HT-29 (cell line): ENCODE results near the gene WDR7. TPM values are rescaled to one million over a fixed set of nuclear protein-coding genes. Genes with fewer than 3 reads are reported as not detected.

ENCODE experiments used
- DNase-seq: peaks from one replicate; pipeline ENCODE4 v3.0.0-alpha.2; 2015; ENCODE audit warnings: low spot score
- total RNA-seq: library from RNA; depleted of rRNA; stranded (reverse); fragments of >200 nt; shearing (Covaris generic); gene quantifications from 2 replicates; pipeline ENCODE4 v1.2.3, GENCODE V29; 2014

The WDR7 gene
- total RNA-seq, 1 experiment from 2014 or later = 3.8 TPM

DNA sequence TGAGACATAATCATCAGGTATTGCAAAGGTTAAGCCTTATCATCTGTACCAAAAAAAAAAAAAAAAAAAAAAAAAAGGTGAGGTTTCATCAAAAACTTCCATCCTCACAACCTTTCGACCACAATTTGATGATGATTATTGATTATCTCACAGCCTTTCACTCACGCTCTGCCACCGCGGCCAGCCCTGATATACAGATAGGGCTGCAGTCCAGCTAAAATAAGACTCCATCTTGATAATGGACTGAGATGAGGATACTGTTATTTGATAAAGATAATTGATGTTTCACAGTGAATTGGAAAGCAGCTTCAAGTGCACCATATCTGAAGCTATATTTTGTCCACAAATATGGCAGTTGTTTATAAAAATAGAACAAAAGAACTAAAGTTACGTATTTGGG, 336.1 kb downstream of the WDR7 start:
- DNase-seq = no peak

DNA sequence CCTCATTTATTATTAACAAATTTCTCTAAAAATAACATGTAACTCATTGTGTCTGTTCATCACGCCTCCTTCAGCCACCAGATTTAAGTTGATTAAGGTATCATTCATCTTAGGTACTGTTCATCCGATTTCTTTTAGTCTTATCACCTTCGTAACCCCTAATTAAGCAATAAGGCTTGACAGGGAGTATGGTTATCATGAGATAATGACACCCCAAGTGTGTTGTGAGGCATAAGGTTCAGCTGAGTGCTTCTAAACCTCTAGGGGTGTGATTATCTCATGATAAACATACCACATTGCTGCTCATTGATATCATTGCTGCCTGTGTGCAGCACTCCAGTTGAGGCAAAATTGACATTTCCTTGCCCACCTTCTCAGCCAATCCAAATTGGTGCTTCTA, 336.9 kb downstream of the WDR7 start:
- no peak for DNase-seq

DNA sequence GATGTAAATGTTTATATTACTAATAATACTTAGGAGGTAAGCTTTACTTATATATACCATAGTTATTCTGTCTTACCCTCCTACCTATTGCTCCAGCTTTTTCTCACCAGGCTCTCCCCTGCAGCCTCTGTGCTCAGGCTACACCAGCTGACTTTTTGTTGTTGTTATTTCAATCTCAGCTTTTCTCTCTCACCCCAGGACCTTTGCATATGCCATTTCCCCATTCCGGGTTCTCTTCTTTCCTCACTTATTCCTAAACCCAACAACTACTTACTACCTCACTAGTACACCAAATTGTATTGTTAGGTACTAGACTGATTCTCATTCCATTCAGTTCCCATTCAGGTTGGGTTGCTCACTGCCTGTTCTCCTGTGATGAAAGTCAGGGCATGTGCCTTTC, 339.5 kb downstream of the WDR7 start:
- DNase-seq = no peak

DNA sequence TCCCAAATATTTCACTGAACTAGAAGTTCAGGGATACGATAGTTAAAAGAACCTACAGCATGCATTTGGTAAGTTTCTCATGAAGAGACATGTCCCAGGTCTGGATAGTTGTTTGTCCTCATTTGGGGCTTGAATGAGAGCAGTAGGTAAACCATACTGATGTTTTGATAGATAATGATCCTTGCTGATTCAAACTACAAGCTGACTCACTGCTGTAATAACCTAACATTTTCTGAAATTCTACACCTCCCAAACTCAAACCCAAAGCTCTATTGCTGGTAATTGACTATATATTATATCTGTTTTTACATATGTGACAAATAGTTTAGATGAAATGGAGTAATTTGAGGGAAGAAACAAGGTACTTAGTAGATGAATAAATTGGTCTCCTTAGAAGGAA, 341.6 kb downstream of the WDR7 start:
- no peak for DNase-seq

- DNase-seq = no peak
Measured at GRCh38 chr18:56995579-56996188, 344.5 kb downstream of the WDR7 start.

- DNase-seq = no peak
Measured at GRCh38 chr18:56997200-56997599, 346.0 kb downstream of the WDR7 start.

GRCh38 chr18:56999823-57000222, 348.7 kb downstream of the WDR7 start:
- no peak for DNase-seq

DNA sequence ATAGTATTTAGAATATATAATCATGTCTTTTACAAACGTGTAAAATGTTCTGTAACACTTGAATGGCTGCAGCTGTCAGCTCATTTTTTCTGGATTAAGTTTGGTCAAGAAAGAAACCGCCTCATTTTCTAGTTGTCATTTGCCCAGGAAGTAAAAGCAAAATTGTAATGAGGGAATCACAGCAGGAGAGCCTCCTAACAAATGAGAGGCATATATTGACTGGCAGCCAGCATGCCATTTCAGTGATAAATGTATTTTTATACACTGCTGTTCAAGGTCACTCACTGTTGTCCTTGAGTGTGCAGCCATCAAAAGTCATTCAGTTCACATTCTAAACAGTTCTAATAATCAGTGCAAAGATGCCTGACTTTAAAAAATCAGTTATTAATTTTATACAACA, 351.5 kb downstream of the WDR7 start:
- DNase-seq = no peak

DNA sequence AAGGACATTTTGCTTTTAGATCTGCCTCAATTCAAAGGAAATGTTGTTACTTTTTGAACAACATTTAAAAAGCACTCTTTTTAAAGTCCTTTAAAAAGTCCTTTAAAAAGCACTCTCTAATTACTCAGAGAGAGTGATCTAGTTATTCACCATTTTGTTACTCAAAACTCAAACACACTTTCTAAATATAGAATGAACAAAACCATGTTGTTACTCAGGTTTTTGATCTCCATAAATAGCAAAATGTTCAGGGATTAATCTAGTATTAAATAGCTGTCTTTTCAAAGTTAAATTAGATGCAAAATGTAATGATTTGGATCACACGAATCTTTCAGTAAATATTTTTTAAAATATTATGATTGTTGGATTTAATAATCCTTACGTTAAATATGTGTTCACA, 352.2 kb downstream of the WDR7 start:
- no peak for DNase-seq

- DNase-seq = peak; percentile 73
Measured at GRCh38 chr18:57004366-57005121, 353.4 kb downstream of the WDR7 start.

DNA sequence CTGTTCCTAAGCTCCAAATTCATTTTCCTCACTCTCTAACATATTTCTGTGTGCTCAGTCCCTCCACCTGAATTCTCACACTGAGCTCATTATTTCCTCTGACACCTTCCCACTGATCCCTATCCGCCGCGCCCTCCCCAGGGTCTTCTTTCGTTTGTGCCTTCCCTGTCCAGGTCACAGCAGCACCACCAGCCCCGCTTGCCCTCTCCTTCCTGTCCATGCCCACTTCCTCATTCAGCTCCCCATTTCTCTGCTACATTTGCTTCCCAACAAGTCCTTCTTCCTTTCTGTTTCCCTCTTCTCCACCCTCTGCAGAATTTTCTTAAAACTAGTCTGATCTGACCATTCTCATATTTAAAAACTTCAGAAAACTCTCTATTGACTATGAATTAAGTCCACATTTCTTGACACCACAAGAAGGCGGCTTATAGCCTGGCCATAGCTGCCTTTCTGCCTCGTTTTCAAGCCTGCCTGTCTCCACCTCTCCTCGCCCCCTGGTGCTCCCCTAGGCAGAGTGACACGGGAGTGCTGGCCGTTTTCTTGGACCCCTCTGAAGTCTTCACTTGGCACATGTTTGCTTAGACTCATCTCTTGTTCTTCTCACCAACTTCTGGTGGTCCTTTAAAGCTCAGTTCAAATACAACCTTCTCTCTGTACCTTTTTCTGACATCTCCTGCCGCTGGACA, 357.0 kb downstream of the WDR7 start:
- no peak for DNase-seq

GRCh38 chr18:57009844-57010243, 358.7 kb downstream of the WDR7 start:
- DNase-seq = no peak

DNA sequence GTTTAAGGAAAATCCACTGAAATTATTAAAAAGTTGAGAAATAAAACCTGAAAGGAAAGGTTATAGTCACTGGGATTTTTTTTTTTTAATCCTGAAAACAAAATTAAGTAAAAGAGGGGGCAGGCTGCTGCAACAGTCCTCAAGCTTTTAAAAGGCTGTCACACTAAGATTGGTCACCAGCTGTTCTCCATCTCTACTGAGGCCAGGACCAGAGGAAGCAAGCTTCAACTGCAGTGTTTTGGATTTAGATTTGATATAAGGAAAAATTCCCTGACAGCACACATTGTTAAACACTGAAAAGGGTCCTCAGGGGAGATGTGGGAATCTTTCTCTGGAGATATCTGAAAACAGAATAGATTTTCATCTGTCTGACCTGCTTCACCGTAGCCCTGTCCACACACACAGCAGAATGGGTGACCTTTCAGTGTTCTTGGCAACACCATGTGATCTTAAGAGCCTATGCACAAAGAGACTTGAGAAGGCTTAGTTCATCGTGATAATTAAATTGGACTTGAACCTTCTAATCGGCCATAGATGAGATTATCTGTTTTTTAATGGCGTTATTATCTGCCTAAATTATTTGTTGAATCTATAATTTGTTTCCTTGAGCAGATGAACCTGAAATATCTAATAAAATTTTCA, 363.7 kb downstream of the WDR7 start:
- no peak for DNase-seq

- DNase-seq = no peak
Measured at GRCh38 chr18:57015451-57015850, 364.3 kb downstream of the WDR7 start.

DNA sequence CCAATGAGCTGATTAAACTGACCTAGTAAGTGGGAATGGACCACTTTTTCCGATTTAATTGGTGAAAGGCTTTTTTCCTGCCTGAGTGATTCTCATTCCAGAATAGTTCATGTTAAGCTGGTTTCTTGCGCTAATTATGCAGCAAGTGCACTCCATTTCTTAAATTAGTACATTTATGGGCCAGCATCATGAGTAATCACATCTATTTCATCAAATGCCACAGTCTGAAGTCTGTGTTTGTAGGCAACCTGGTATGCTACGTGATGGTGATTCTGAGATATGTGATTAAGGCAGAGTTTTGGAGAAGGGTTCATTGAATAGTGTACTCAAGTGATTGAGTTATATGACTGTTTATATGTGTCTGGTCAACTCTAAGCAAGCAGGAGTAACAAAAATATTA, 367.7 kb downstream of the WDR7 start:
- no peak for DNase-seq

- DNase-seq = no peak
Measured at GRCh38 chr18:57022716-57023115, 371.6 kb downstream of the WDR7 start.

- no peak for DNase-seq
Measured at GRCh38 chr18:57023275-57023882, 372.2 kb downstream of the WDR7 start.

- no peak for DNase-seq
Measured at GRCh38 chr18:57025540-57025939, 374.4 kb downstream of the WDR7 start.

- DNase-seq = no peak
Measured at GRCh38 chr18:57026316-57026715, 375.2 kb downstream of the WDR7 start.

- DNase-seq = no peak
Measured at GRCh38 chr18:57027190-57027708, 376.1 kb downstream of the WDR7 start.

GRCh38 chr18:57029761-57030160, 378.6 kb downstream of the WDR7 start:
- no peak for DNase-seq

GRCh38 chr18:57030417-57030816, 379.3 kb downstream of the WDR7 start:
- DNase-seq = no peak
